ENCODE results near the gene ALDOB.

Gene ALDOB

GRCh38 chr9:101460965-101461364 lies 25.4 kb upstream of the ALDOB start:
- no peak overlapping the region for H3K4me3 ChIP-seq (replicated peaks; ENCODE audit: low read depth, low read length)
- TF ChIP-seq CTCF (IDR thresholded peaks at IDR 0.05; ENCODE audit: low read depth, low read length, missing control alignments) = no peak
- no peak for DNase-seq (ENCODE audit: extremely low read depth, low read depth)

- TF ChIP-seq CTCF (IDR thresholded peaks at IDR 0.05; ENCODE audit: low read depth, low read length, missing control alignments) = peak; percentile 83
- peak; percentile 84 for DNase-seq (ENCODE audit: extremely low read depth, low read depth)
- H3K4me3 ChIP-seq (replicated peaks; ENCODE audit: low read depth, low read length) = no peak overlapping the region
These were observed 23.5 kb upstream of the ALDOB start for GRCh38 chr9:101458963-101459631.

GRCh38 chr9:101457003-101457402 lies 21.4 kb upstream of the ALDOB start:
- no peak for TF ChIP-seq CTCF (IDR thresholded peaks at IDR 0.05; ENCODE audit: low read depth, low read length, missing control alignments)
- no peak for DNase-seq (ENCODE audit: extremely low read depth, low read depth)
- no peak overlapping the region for H3K4me3 ChIP-seq (replicated peaks; ENCODE audit: low read depth, low read length)

GRCh38 chr9:101455656-101456240 lies 20.2 kb upstream of the ALDOB start:
- no peak overlapping the region for H3K4me3 ChIP-seq (replicated peaks; ENCODE audit: low read depth, low read length)
- no peak for DNase-seq (ENCODE audit: extremely low read depth, low read depth)
- no peak for TF ChIP-seq CTCF (IDR thresholded peaks at IDR 0.05; ENCODE audit: low read depth, low read length, missing control alignments)

- H3K4me3 ChIP-seq (replicated peaks; ENCODE audit: low read depth, low read length) = no peak overlapping the region
- no peak for TF ChIP-seq CTCF (IDR thresholded peaks at IDR 0.05; ENCODE audit: low read depth, low read length, missing control alignments)
- DNase-seq (ENCODE audit: extremely low read depth, low read depth) = no peak
These were observed 18.4 kb upstream of the ALDOB start for GRCh38 chr9:101453776-101454570.

- no peak overlapping the region for H3K4me3 ChIP-seq (replicated peaks; ENCODE audit: low read depth, low read length)
- no peak for TF ChIP-seq CTCF (IDR thresholded peaks at IDR 0.05; ENCODE audit: low read depth, low read length, missing control alignments)
- no peak for DNase-seq (ENCODE audit: extremely low read depth, low read depth)
These were observed 15.9 kb upstream of the ALDOB start for GRCh38 chr9:101451498-101451897.

Measured in HFF-Myc (cell line).